ENCODE results near the gene CLCNKB. TPM values are rescaled to one million over a fixed set of nuclear protein-coding genes. Genes with fewer than 3 reads are reported as not detected.

CLCNKB gene
- total and polyA plus RNA-seq, 4 donors: 0.06 to 1.9 (median 0.29) TPM

- Histone ChIP-seq H3K4me1 (ENCODE audit: control insufficient read depth in 5 of 5, insufficient read depth in 5 of 5, low read length in 5 of 5) (peaks cover 0 to 26% (median 6%) of the 10 kb centered on the region in 5 donors), H3K9me3 (ENCODE audit: control insufficient read depth in 4 of 4, insufficient read depth in 3 of 4, low read length in 3 of 4) (no peaks in the 10 kb centered on the region), H3K27ac (ENCODE audit: low read depth in 1 of 2, low read length in 1 of 2) (peak overlapping the region; percentile 23 to 97), H3K27me3 (ENCODE audit: control insufficient read depth in 3 of 3, insufficient read depth in 3 of 3, low read length in 2 of 3) (no peaks in the 10 kb centered on the region), H3K36me3 (ENCODE audit: control insufficient read depth in 4 of 4, insufficient read depth in 4 of 4, low read length in 4 of 4) (no peaks in the 10 kb centered on the region), H3K4me3 (no peak overlapping the region), H3K9ac (ENCODE audit: insufficient read depth in 1 of 2, low read length in 2 of 2) (no peak overlapping the region)
- 28 to 30% methylated on average over 28 of the region's 28 CpGs for WGBS, 2 donors
- TF ChIP-seq CTCF (IDR thresholded peaks at IDR 0.05; ENCODE audit: control extremely low read depth, extremely low read depth): no peak
- peak; percentile 60 to 74 (median 61) for DNase-seq
- ATAC-seq (ENCODE audit: insufficient read depth, low FRiP score): peak; percentile 27
These were observed 30.2 kb upstream of the CLCNKB start for GRCh38 chr1:16013220-16013907.

- Histone ChIP-seq H3K9me3 (ENCODE audit: control insufficient read depth in 4 of 4, insufficient read depth in 3 of 4, low read length in 3 of 4) (no peaks in the 10 kb centered on the region), H3K9ac (ENCODE audit: insufficient read depth in 1 of 2, low read length in 2 of 2) (no peak overlapping the region), H3K4me3 (no peak overlapping the region), H3K36me3 (ENCODE audit: control insufficient read depth in 4 of 4, insufficient read depth in 4 of 4, low read length in 4 of 4) (no peaks in the 10 kb centered on the region), H3K27me3 (ENCODE audit: control insufficient read depth in 3 of 3, insufficient read depth in 3 of 3, low read length in 2 of 3) (no peaks in the 10 kb centered on the region), H3K27ac (ENCODE audit: low read depth in 1 of 2, low read length in 1 of 2) (peak overlapping the region; percentile 23 to 97), H3K4me1 (ENCODE audit: control insufficient read depth in 5 of 5, insufficient read depth in 5 of 5, low read length in 5 of 5) (peaks cover 0 to 31% (median 10%) of the 10 kb centered on the region in 5 donors)
- DNase-seq: no peak
- no peak for ATAC-seq (ENCODE audit: insufficient read depth, low FRiP score)
- 70 to 72% methylated on average over 4 of the region's 4 CpGs for WGBS, 2 donors
- TF ChIP-seq CTCF (IDR thresholded peaks at IDR 0.05; ENCODE audit: control extremely low read depth, extremely low read depth): no peak
These were observed 29.7 kb upstream of the CLCNKB start for GRCh38 chr1:16013908-16014258.

GRCh38 chr1:16014509-16015482 is 28.8 kb upstream of the CLCNKB start:
- Histone ChIP-seq H3K4me3 (no peak overlapping the region), H3K9ac (ENCODE audit: insufficient read depth in 1 of 2, low read length in 2 of 2) (no peak overlapping the region), H3K27me3 (ENCODE audit: control insufficient read depth in 3 of 3, insufficient read depth in 3 of 3, low read length in 2 of 3) (no peaks in the 10 kb centered on the region), H3K27ac (ENCODE audit: low read depth in 1 of 2, low read length in 1 of 2) (peak overlapping the region in 1 of 2 donors; percentile 97), H3K4me1 (ENCODE audit: control insufficient read depth in 5 of 5, insufficient read depth in 5 of 5, low read length in 5 of 5) (peaks cover 0 to 32% (median 10%) of the 10 kb centered on the region in 5 donors), H3K9me3 (ENCODE audit: control insufficient read depth in 4 of 4, insufficient read depth in 3 of 4, low read length in 3 of 4) (no peaks in the 10 kb centered on the region), H3K36me3 (ENCODE audit: control insufficient read depth in 4 of 4, insufficient read depth in 4 of 4, low read length in 4 of 4) (no peaks in the 10 kb centered on the region)
- no peak for TF ChIP-seq CTCF (IDR thresholded peaks at IDR 0.05; ENCODE audit: control extremely low read depth, extremely low read depth)
- DNase-seq (peak in 2 of 3 donors; percentile 27 to 50), ATAC-seq (ENCODE audit: insufficient read depth, low FRiP score) (no peak)
- 65 to 74% methylated on average over 17 of the region's 17 CpGs for WGBS, 2 donors

Data from lung (tissue), 12 donors.